Stimulated activated CD8-positive, alpha-beta memory T cell treated with anti-CD3 and anti-CD28 coated beads, Interleukin-4, amount 100 ng/mL, for 4 hours (primary cell): ENCODE results near the gene TTLL11.

ENCODE experiments used
- DNase-seq, 2 donors: peaks; one replicate each; pipeline ENCODE4 v3.0.0-alpha.2; 2020; ENCODE audit warnings: low read depth in 2 of 2, low spot score in 1 of 2

TTLL11 gene

DNA sequence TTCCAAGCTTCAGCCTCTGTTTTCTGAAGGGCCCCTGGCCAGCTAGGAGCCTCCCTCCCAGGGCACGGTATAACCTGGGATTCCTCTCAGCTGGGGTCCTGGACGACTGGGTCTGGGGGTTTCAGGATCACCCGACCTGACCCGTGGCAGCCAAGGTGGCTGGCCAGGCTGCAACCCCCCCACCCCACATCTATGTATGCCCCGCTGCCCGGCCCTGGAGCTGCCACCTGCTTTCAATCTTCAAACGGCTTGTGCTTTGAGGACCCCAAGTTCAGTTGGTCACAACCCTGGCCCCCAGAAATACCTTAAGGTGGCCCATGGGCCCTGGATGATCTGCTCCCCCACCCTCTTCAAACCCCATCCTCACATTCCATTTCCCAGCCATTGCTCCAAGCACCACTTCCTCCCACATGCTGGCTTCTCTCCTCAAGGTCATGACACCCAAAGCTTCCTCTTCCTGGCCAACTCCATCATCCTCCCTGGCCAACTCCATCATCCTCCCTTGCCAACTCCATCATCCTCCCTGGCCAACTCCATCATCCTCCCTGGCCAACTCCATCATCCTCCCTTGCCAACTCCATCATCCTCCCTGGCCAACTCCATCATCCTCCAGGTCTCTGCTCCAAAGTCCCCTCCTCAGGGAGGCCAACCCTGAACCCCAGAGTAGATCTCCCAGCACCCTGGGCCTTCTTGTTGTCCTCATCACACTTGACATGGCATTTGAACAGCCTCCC lies 17.2 kb upstream of the TTLL11 start:
- DNase-seq = no peak

DNA sequence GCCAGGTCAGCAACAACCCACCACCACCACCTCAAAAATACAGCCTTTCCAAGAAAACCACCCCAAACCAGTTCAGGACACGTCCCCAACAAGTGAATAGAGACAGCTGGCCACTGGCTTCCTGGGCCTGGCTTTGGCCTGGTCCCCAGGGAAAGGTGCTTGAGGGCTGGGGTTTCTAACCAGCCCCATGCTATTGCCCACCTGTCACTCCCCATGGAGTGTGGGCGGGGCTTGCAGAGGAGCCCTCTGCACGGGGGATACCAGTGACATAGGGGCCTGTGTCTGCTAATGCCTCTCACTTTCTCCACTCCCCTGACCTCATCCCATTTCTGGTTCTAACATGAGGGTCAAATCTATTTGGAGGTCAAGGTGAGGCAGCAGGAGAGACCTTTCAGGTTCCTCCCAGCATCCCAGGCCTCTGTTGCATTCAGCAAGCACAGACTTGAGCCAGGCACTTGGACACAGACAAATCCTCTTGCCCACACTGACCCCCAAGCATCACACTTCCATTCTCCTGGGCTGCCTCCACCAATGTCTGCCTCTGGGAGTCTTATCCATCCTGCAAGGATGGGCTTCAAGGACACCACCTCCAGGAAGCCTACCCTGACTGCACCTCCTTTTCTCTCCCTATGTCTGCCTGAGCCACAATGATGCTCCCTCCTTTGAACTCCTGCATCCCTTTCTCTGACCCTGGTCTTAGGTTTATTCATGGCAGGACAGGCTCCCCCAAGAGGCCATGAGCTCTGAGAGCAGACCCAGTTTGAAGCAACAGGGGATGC lies 16.1 kb upstream of the TTLL11 start:
- no peak for DNase-seq

DNA sequence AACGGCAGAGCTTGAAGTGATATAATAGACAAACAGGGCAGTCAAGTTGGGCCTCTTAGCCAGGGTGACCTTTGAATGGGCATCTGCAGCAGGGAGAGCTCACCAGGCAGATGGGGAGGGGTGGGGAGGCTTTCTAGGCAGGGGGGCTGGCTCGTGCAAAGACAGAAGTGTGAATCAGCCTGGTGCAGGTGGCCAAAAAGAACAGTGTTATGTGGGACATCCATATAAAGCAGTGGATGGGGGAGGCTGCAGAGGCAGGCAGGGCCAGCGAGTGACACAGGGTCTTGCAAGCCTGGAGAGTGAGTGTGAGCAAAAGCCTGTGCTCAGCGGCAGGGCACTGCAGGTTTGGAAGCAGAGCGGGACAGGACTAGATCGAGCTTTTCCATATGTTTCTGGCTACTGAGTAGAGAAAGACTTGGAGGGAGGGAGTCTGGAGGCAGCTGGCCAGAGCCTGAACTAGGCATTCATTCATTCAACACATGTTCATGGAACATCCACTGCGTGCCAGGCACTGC lies 14.2 kb upstream of the TTLL11 start:
- no peak for DNase-seq

DNA sequence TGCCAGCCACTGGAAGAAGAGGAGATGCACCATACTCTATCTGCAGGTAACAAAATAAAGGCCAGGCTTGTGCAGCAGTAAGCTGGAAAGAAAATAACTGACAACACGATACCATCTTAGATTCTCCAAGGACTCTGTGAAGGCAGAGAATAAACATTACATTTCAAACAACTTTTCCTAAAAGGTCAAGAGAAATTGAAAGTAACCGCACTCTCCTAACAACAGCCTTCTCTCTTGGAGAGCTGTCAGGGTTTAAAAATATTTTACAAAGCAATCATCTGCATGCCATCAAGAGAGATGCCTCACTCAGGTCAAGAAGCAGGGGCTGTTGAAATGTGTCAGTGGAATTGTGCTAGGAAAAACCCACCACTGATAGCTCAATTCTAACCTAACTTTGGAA lies 13.5 kb upstream of the TTLL11 start:
- no peak for DNase-seq

DNA sequence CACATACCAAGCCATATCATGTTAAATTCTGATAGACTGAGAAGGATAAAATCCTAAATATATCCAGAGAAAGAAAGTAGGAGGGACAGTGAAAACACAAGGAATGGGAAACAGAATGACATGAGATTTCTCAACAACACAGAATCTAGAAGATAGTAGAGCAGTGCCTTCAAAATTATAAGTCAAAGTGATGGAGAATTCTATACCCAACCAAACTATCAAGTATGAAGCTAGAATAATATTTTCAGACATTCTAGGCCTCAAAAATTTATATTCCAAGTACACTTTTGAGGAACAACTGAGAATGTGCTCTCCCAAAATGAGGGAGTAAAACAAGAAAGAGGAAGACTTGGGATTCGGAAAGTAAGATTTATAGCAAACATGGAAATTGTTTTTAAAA lies 10.9 kb upstream of the TTLL11 start:
- DNase-seq = no peak

DNA sequence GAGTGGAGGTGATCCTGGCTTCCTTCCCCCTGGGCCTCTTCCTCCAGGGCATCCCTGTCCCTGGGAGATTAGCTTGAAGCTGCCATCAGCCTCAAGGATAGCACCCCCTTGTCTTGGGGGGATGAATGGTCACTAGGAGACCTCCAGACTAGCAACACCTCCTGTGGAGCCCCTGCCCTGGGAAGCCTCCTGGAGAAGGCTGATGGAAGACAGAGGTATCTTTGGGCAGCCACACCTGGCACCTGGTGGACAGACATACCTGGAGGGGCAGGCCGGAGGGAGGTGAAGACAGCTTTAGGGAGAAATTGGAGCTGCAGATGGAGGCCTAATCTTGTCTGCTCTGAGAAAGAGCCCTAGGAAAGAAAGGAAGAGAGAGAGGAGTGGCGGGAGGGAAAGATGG lies 9.0 kb upstream of the TTLL11 start:
- DNase-seq = no peak

DNA sequence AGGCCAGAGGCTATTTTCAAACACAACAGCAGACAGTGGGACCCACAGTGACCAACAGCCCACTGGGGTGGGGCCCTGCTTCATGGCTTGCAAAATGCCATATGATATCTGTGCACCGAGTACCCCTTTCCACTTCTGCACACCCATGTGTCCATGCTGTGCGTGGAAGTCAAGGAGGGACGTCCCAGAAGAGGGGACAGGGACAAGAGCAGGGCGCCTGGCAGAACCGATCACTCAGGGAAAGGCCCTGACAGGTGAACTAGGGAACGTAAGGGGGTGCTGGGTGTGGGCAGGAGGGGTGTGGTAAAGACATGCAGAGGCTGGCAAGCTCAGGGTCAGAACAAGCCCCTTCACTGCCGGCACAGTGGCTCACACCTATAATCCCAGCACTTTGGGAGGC lies 7.6 kb upstream of the TTLL11 start:
- DNase-seq = no peak

DNA sequence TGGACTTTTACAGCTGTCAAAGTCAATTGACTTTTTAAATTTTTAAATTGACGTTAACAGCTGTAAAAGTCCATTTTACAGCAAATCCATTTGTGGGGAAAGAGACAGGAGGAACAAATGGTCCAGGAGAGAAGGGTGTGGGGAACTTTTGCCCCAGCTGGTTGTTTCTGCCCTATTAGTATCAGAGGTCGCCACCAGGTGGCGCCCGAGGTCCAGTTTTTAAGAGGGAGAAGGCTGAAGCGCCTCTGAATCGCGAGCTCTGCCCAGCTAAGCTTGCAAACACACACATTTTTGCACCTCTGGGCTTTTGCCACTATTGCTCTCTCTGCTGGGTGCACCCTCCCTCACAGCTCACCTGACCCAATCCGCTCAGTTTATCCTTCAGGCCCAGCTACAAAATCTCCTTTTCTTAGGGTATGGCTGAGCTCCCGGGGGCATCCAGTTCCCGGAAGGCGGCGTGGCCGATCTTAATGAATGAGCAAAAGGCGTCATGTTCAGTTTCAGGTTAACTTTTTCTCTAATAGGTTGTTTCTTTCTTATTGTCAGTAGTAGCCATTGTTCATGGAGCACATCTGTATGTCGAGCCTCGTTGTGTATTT lies 6.3 kb upstream of the TTLL11 start:
- DNase-seq = peak; percentile 50 to 62

DNA sequence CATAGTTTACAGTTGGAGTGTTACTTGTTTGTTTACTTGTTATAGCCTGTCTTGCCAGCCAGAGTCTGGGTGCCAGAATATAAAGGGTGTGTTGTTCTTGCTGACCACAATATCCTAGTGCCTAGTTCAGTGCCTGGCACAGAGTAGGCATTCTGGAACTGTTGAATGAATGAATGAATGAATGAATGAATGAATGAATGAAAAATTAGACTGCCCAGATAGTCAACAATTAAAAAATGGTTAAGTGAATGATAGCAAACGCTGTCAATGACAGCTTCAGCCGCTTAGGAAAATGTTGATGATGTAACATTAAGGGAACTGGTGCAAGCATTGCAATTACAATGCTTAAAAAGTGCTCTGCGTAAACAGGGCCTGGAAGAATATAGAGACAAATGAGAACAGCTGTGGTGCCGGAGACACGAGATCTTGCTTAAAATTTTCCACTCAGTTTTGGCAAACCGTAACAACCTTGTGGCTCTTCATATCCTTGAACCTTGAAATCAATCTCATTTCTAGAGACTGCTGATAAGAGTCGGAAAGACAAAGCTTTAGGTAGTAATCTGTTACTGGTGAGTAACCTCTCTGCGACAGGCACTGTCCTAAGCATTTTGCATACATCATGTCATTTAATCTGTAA lies 4.7 kb upstream of the TTLL11 start:
- DNase-seq = no peak

DNA sequence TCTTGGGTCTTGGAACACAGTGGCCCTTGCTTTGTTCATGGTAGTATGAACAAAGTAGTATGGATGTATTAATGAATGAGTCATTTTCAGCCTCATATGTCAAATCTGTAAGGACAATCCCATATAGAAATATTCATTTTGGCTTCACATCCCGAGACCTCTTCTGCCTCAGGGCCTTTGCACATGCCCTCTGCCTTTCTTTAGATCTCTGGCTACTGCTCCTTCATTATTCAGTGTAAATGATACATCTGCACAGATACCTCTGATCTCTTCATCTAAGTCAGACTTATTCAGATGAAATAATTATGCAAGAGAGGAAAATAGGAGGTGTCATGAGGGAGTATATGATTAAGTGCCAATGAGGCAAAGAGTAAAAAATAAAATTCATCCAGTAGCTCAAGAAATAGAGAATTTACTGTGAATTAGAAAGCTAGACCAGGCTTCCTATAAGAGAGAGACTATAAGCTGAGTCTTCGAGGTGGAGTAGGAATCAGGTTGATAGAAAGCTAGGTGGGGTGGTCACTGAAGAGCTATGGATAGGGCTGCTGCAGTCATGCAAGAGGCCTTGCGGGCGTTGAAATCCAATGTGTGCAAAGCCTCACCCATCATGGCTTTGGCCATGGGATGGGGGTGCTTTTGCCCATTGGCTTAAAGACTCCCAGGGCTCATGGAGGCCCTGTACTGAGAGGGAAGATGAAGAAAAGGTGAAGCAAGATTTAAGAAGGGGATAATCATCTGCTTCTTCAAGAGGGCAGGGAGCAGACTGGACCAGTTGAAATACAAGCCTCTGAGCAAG lies 3.7 kb upstream of the TTLL11 start:
- DNase-seq = no peak

DNA sequence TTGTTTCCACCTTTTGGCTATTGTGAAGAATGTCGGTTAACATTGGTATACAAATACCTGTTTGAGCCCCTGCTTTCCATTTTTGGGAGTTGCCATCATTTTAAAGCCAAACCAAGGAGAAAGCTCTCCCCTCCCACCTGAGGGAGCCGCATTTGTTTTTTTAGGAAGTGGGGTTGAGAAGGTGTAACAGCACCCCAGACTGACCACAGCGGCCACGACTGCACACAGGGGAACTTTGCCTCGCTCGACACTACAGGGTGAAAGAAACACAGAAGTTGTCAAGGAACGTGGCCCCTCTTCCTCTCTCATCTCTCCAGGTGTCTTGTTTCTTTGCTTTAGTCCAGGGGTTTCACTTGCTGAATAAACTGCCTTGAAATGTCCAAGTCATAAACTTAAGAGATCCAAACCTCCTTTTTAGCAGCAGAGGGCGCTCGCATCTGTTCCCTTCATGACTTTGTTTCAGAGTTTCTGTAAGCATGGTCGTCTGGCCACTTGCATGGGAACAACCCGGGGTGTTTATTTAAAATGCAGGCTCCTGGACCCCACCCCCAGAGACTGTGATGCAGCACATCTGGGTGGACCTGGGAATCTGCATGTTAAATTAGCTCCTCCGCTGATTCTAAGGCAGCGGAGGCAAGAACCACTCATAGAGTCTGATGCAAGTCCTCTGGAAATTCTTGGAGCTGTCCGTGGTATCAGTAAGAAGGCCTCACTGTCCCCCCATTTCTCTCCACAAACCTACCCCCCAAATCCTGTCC lies 2.1 kb upstream of the TTLL11 start:
- DNase-seq = peak in 1 of 2 donors; percentile 19

DNA sequence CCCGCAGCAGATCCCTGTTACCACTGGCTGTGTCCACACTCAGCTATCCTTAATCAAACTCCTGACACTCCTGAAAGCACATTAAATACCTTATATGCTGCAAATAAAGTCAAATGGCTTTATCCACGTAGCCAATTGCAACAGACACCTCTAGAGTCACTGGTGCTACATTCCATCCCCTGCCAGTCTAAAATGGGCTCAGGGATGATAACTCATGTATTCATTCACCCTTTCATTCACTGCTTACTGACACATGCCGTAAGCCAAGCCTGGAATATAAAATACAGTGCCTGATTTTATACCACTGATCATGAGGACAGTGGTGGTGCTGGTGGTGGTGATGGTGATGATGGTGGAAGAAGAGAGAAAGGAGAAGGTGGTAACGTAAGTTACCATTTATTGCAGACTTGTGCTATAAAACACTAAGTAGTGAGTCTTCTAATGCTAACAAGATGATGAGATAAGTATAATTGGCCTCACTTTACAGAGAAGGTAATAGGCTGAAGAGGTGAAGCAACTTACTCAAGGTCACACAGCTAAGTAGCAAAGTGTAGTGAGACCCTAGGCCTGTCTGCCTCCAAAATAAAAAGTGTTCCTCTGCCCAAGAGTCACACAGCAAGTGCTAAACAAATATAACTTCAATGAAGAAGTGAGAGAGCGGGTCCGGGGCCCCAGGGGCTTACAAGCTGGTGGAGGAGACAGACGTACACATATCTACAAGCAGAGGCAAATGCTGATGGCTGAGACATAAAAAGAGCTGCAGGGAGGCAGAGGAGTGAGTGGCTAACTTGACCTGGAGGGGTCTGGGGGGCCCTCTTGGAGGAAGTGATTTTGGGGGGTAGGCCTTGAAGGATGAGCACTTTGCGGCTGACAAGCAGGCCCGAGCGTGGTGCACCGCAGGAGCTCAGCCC lies 1.2 kb downstream of the TTLL11 start:
- no peak for DNase-seq

DNA sequence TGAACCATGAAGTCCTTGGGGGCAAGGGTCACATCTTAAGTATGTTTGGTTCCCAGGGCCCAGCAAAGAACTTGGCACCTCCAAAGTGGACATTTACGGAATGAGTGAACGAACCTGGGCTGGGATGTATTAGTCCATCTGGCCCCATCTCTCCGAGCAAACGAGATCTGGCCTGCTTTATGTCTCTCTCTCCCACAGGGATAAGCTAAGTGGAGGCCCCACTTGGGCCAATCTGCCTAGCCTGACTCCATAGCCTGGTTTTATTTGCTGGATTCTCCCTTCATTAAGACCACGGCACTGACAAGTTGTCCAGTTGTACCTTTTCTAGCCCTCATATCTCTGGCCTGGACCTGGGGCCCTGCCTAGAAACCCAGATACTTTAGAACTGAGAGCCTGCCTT lies 2.1 kb downstream of the TTLL11 start:
- DNase-seq = no peak

DNA sequence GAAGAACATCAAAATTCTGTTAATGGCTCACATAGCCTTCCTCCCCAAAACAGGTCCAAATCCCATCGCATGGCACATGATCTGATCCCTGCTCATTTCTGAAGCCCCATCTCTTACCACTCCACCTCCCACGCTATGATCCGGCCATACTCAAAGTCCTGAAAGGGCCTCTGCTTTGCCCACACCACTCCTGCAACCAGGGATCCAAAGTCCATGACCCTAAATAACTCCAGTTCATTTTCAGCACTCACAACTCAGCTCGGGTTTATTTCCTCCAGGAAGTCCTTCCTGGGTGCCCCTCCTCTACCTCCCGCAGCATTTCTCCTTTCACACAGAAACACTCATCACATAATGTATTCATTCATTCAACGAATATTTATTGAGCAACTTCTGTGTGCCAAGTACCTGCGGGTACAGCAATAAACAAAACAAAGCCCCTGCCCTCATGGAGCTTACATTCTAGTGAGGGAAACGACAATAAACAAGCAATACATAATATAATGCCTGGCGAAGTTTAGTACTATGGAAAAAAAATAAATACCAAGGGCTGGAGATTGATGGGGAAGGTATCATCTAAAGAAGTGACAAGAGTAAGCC lies 2.7 kb downstream of the TTLL11 start:
- no peak for DNase-seq

DNA sequence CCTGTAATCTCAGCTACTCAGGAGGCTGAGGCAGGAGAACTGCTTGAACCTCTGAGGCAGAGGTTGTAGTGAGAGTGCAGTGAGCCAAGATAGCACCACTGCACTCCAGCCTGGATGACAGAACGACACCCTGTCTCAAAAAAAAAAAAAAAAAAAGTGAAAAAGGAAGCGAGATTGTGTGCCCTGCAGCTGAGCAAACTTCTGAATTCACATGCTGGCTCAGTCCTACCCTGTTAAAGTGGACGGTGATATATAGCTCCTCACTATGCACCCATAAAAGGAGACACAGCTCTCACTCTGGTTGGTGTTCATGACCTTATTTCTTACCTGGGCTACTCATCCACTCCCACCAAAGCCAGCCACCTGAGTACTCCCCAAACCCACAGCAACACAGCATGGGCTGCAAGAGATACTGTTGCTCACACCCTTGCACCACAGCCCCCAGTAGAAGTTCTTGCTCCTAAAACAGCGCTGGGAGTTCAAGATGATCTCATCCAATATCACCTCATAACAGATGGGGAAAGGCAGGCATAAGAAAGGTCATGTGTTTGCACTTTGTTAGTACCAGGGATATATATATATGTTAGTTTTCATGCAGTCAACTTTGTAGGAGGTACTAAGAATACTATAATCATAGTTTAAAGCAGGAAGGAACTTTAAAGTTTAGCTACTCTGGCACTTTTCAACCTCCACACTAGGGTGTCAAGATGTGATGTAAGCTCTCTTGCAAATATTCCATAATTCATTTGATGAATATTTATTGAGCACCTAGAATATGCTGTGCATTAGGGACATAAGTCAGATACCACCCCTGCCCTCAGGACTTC lies 4.0 kb downstream of the TTLL11 start:
- no peak for DNase-seq

DNA sequence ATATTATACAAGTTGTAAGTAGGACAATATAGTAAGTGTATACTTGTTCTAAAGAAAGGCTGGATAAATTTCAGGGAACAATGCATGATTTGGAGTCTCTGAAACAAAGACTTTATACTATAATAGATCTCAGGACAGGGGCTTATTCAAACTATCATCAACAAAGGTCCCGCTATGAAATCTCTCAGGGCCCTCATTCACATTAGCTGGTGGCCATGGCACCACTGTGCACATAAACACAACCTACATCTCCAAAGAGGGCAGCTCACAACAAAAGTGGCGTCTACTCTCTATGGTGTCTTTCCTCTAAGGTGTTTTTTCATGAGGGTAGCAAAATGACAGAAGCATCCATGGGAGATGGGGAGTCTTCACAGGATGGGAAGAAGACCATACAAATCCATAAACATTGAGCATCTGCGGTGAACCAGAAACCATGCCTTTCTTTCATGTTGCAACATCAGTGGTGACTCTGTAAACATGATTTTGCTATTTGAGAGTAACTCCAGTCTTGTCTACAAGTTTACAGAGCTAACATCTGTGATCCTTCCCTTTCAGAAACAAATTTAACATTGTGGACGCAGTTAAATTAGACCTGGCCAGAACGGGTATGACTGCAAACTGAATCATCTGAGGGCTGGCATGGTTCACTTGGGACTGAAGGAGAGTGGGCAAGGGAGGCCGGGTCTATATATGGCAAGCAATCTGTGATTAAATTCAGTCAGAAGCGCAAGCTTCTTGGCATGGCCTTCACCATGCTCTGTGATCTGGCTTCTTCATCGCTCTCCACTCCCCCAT lies 5.5 kb downstream of the TTLL11 start:
- DNase-seq = no peak

DNA sequence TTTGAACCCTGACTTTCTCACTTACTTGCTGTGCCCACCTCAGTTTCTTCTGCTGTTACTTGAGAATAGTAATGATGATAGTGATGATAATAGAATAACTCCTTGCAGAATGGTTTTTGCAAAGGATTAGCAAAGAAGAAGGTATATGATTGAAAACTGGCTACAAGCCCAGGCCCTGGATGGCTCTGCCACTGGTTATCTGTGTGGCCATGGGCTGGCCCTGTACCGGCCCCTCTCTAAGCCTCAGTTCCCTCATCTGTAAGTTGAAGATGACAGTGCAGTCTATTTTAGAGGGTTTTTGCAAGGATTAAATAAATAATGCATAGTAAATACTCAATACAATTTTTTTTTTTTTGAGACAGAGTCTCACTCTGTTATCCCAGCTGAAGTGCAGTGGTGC lies 6.2 kb downstream of the TTLL11 start:
- no peak for DNase-seq
